ENCODE data around the gene FGD6.

- TF ChIP-seq, protein P1, sequence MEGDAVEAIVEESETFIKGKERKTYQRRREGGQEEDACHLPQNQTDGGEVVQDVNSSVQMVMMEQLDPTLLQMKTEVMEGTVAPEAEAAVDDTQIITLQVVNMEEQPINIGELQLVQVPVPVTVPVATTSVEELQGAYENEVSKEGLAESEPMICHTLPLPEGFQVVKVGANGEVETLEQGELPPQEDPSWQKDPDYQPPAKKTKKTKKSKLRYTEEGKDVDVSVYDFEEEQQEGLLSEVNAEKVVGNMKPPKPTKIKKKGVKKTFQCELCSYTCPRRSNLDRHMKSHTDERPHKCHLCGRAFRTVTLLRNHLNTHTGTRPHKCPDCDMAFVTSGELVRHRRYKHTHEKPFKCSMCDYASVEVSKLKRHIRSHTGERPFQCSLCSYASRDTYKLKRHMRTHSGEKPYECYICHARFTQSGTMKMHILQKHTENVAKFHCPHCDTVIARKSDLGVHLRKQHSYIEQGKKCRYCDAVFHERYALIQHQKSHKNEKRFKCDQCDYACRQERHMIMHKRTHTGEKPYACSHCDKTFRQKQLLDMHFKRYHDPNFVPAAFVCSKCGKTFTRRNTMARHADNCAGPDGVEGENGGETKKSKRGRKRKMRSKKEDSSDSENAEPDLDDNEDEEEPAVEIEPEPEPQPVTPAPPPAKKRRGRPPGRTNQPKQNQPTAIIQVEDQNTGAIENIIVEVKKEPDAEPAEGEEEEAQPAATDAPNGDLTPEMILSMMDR (conservative IDR thresholded peaks at IDR 0.05; ENCODE audit: low read depth, low read length): no peak
- TF ChIP-seq, protein P2, sequence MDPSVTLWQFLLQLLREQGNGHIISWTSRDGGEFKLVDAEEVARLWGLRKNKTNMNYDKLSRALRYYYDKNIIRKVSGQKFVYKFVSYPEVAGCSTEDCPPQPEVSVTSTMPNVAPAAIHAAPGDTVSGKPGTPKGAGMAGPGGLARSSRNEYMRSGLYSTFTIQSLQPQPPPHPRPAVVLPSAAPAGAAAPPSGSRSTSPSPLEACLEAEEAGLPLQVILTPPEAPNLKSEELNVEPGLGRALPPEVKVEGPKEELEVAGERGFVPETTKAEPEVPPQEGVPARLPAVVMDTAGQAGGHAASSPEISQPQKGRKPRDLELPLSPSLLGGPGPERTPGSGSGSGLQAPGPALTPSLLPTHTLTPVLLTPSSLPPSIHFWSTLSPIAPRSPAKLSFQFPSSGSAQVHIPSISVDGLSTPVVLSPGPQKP (IDR thresholded peaks at IDR 0.05; ENCODE audit: borderline replicate concordance, low read depth, low read length): no peak
Observed at GRCh38 chr12:95114766-95115405, 102.4 kb downstream of the FGD6 start.

Measured in IMR-90 (cell line).